HCT116 (cell line): ENCODE measurements around the gene SLC52A1. TPM values are rescaled to one million over a fixed set of nuclear protein-coding genes. Genes with fewer than 3 reads are reported as not detected.
A peak's percentile ranks its signal among the peaks of the same experiment; 100 is the strongest.

Experiments
- ATAC-seq: fragments of 200-7000 bp; cut with Tn5 transposase; 2 replicates; pipeline ENCODE4 v1.9.1; 2020; ENCODE audit warnings: mild to moderate bottlenecking, moderate library complexity
- BruUV-seq: library from RNA; stranded (reverse); fragments of 400-500 nt; replicated peaks from 2 replicates; lab custom pipeline; 2021; lab: Mats Ljungman, UMichigan
- CTCF ChIA-PET: fragments of 300-600 bp; sonication (Branson Sonifier 250); formaldehyde crosslinking; loops from one replicate; lab custom pipeline; 2021; ENCODE audit warnings: antibody characterized with exemption; lab: Charles Lee
- POLR2A ChIA-PET: fragments of 300-600, 350-600 bp; sonication (Branson Sonifier 250); formaldehyde crosslinking; loops from one replicate; lab custom pipeline; 2021; ENCODE audit warnings: antibody characterized with exemption; lab: Charles Lee
- RAD21 ChIA-PET, 2 experiments: fragments of 300-600 bp; sonication (Branson Sonifier 250); formaldehyde crosslinking; loops; one replicate each; lab custom pipeline; 2023; ENCODE audit warnings: low total read pairs in 2 of 2; ENCODE audit not compliant: uncharacterized antibody in 2 of 2, unreplicated experiment in 2 of 2, low non-redundant PET in 1 of 2; lab: Charles Lee
- DNase-seq: peaks from one replicate; pipeline ENCODE4 v3.0.0-alpha.2; 2010; ENCODE audit warnings: low read depth, low spot score
- H2AFZ ChIP-seq: fragments of 200-600 bp; shearing (Covaris generic), sonication (generic); 2 replicates; pipeline ENCODE4 v1.6.1; 2017; ENCODE audit warnings: low read depth, mixed run types, mixed read lengths, antibody characterized with exemption, low read length; ENCODE audit not compliant: poor library complexity, severe bottlenecking
- H3K27ac ChIP-seq: 2 replicates; pipeline ENCODE4 v1.5.1; 2012; ENCODE audit warnings: low read depth, low read length
- H3K27me3 ChIP-seq: fragments of 200-600 bp; sonication (generic); 2 replicates; pipeline ENCODE4 v1.6.1; 2016; ENCODE audit warnings: mixed run types, low read length, mixed read lengths; ENCODE audit not compliant: insufficient read depth
- H3K36me3 ChIP-seq, 2 experiments: fragments of 200-500 bp in 1 of 2; fragments of 200-600 bp in 1 of 2; sonication (Bioruptor generic) in 1 of 2; sonication (generic) in 1 of 2; 2 replicates each; pipeline versions ENCODE4 v1.5.1 to v1.6.1; 2014 to 2016; ENCODE audit warnings: low read length in 2 of 2, inconsistent platforms in 1 of 2, mixed read lengths in 1 of 2, mixed run types in 1 of 2; ENCODE audit not compliant: insufficient read depth in 2 of 2, control insufficient read depth in 1 of 2
- H3K4me1 ChIP-seq, 2 experiments: fragments of 200-600 bp in 1 of 2; sonication (generic) in 1 of 2; 2 replicates each; pipeline versions ENCODE4 v1.5.1 to v1.6.1; 2012 to 2017; ENCODE audit warnings: low read length in 2 of 2, inconsistent platforms in 1 of 2, mild to moderate bottlenecking in 1 of 2, mixed read lengths in 1 of 2, mixed run types in 1 of 2, moderate library complexity in 1 of 2; ENCODE audit not compliant: insufficient read depth in 2 of 2, control insufficient read depth in 1 of 2
- H3K4me2 ChIP-seq: fragments of 200-600 bp; sonication (generic); 2 replicates; pipeline ENCODE4 v1.6.1; 2017; ENCODE audit warnings: mixed run types, low read length, mixed read lengths
- H3K4me3 ChIP-seq, 2 experiments: fragments of 200-600 bp in 1 of 2; sonication (generic) in 1 of 2; replicated peaks in 1 of 2; 2 replicates each; pipeline ENCODE4 v1.5.1; 2011 to 2016; ENCODE audit warnings: low read length in 2 of 2, control low read depth in 1 of 2, low read depth in 1 of 2, mild to moderate bottlenecking in 1 of 2, mixed read lengths in 1 of 2, mixed run types in 1 of 2
- H3K79me2 ChIP-seq: fragments of 200-600 bp; sonication (generic); 2 replicates; pipeline ENCODE4 v1.6.1; 2017; ENCODE audit warnings: mild to moderate bottlenecking, mixed run types, low read length, moderate library complexity, mixed read lengths; ENCODE audit not compliant: insufficient read depth
- H3K9ac ChIP-seq: fragments of 200-600 bp; sonication (generic); 2 replicates; pipeline ENCODE4 v1.6.1; 2016; ENCODE audit warnings: low read length, mixed read lengths
- H3K9me2 ChIP-seq: fragments of 200-600 bp; sonication (generic), shearing (Covaris generic); 2 replicates; pipeline ENCODE4 v1.6.1; 2017; ENCODE audit warnings: mixed run types, mild to moderate bottlenecking, moderate library complexity; ENCODE audit not compliant: insufficient read depth
- H3K9me3 ChIP-seq, 2 experiments: fragments of 200-500 bp in 1 of 2; fragments of 200-600 bp in 1 of 2; sonication (Bioruptor generic) in 1 of 2; sonication (generic) in 1 of 2; 2 replicates each; pipeline ENCODE4 v1.6.1; 2014 to 2017; ENCODE audit warnings: low read length in 2 of 2, mixed read lengths in 2 of 2, inconsistent platforms in 1 of 2, low read depth in 1 of 2, mild to moderate bottlenecking in 1 of 2, mixed run types in 1 of 2, moderate library complexity in 1 of 2; ENCODE audit not compliant: control insufficient read depth in 1 of 2, insufficient read depth in 1 of 2
- H4K20me1 ChIP-seq: fragments of 200-600 bp; sonication (generic), shearing (Covaris generic); 2 replicates; pipeline ENCODE4 v1.6.1; 2017; ENCODE audit warnings: mixed run types, mild to moderate bottlenecking, moderate library complexity; ENCODE audit not compliant: insufficient read depth
- CBX3 ChIP-seq: IDR thresholded peaks from 2 replicates; pipeline ENCODE4 v1.6.1; 2012; ENCODE audit warnings: low read depth
- ELF1 ChIP-seq: IDR thresholded peaks from 2 replicates; pipeline ENCODE4 v1.6.1; 2012; ENCODE audit warnings: low read depth, borderline replicate concordance
- FOSL1 ChIP-seq: IDR thresholded peaks from 2 replicates; pipeline ENCODE4 v1.6.1; 2012; ENCODE audit warnings: low read depth
- MAX ChIP-seq: IDR thresholded peaks from 2 replicates; pipeline ENCODE4 v1.6.1; 2012
- POLR2A ChIP-seq: IDR thresholded peaks from 2 replicates; pipeline ENCODE4 v1.7.0; 2011; ENCODE audit warnings: borderline replicate concordance; ENCODE audit not compliant: insufficient read depth, insufficient read length; ENCODE audit errors: extremely low read depth
- POLR2AphosphoS5 ChIP-seq: IDR thresholded peaks from 2 replicates; pipeline ENCODE4 v1.6.1; 2011; ENCODE audit warnings: mild to moderate bottlenecking, low read depth, low read length, moderate library complexity
- REST ChIP-seq: IDR thresholded peaks from 2 replicates; pipeline ENCODE4 v1.6.1; 2012; ENCODE audit warnings: low read depth
- SIN3A ChIP-seq: IDR thresholded peaks from 2 replicates; pipeline ENCODE4 v1.6.1; 2012; ENCODE audit warnings: low read depth
- YY1 ChIP-seq: IDR thresholded peaks from 2 replicates; pipeline ENCODE4 v1.6.1; 2011; ENCODE audit warnings: low read length, low read depth, moderate library complexity, mild to moderate bottlenecking; ENCODE audit not compliant: insufficient replicate concordance; ENCODE audit errors: extremely low read depth
- ZFX ChIP-seq: fragments of 450-650 bp; IDR thresholded peaks from 2 replicates; pipeline ENCODE4 v1.6.1; 2017
- intact Hi-C: fragments of 100-400 bp; cut with micrococcal nuclease; formaldehyde crosslinking; loops from 2 replicates; pipeline ENCODE4 v1.10.0; 2022
- total RNA-seq: library from RNA; stranded (reverse); gene quantifications from one replicate; pipeline ENCODE4 v1.2.1, GENCODE V29; 2021; ENCODE audit not compliant: unreplicated experiment
- TF ChIP-seq, protein P1 (sequence below), 3 experiments: fragments of 200-600 bp in 1 of 3; sonication (generic) in 1 of 3; IDR thresholded peaks in 2 of 3; conservative IDR thresholded peaks in 1 of 3; 2 replicates each; pipeline ENCODE4 v1.5.1; 2012 to 2017; ENCODE audit warnings: low read depth in 2 of 3, low read length in 2 of 3, antibody characterized with exemption in 1 of 3, borderline replicate concordance in 1 of 3, control low read depth in 1 of 3, mild to moderate bottlenecking in 1 of 3, mixed read lengths in 1 of 3, mixed run types in 1 of 3, moderate library complexity in 1 of 3; ENCODE audit not compliant: insufficient read depth in 1 of 3

SLC52A1 gene
- total RNA-seq, 1 experiment from 2014 or later = not detected

GRCh38 chr17:5043524-5043923 is 8.3 kb upstream of the SLC52A1 start:
- 0 out of 4 replicates have a peak, but pooled peaks cover 0 to 5% of the 10 kb centered on the region in 2 experiments for H3K9me3 ChIP-seq
- intact Hi-C loops = no loop called here
- DNase-seq (no peak), ATAC-seq (no peak)
- no peaks in the 10 kb centered on the region for H4K20me1 ChIP-seq
- H3K4me1 ChIP-seq = peaks cover 0 to 6% of the 10 kb centered on the region in 2 experiments; a peak in 1 of 4 replicates
- BruUV-seq = no TSS peak
- H2AFZ ChIP-seq = no peak overlapping the region
- H3K4me3 ChIP-seq = no peak overlapping the region
- no peaks in the 10 kb centered on the region for H3K9me2 ChIP-seq
- TF ChIP-seq MAX = no peak
- TF ChIP-seq, protein P1, sequence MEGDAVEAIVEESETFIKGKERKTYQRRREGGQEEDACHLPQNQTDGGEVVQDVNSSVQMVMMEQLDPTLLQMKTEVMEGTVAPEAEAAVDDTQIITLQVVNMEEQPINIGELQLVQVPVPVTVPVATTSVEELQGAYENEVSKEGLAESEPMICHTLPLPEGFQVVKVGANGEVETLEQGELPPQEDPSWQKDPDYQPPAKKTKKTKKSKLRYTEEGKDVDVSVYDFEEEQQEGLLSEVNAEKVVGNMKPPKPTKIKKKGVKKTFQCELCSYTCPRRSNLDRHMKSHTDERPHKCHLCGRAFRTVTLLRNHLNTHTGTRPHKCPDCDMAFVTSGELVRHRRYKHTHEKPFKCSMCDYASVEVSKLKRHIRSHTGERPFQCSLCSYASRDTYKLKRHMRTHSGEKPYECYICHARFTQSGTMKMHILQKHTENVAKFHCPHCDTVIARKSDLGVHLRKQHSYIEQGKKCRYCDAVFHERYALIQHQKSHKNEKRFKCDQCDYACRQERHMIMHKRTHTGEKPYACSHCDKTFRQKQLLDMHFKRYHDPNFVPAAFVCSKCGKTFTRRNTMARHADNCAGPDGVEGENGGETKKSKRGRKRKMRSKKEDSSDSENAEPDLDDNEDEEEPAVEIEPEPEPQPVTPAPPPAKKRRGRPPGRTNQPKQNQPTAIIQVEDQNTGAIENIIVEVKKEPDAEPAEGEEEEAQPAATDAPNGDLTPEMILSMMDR (IDR thresholded peaks at IDR 0.05 in 2 of 3, conservative IDR thresholded peaks at IDR 0.05 in 1 of 3; ENCODE audit: borderline replicate concordance in 1 of 3, insufficient read depth in 1 of 3, low read depth in 2 of 3, low read length in 2 of 3) = peak in 1 of 3 experiments; percentile 13; a peak in 1 of 6 replicates
- RAD21 ChIA-PET = no interaction called here
- no peak overlapping the region for H3K9ac ChIP-seq
- H3K27me3 ChIP-seq = no peaks in the 10 kb centered on the region
- POLR2A ChIA-PET = no interaction called here
- H3K4me2 ChIP-seq = no peak overlapping the region
- CTCF ChIA-PET = no interaction called here
- H3K79me2 ChIP-seq = no peaks in the 10 kb centered on the region
- no peak overlapping the region for H3K27ac ChIP-seq
- H3K36me3 ChIP-seq = no peaks in the 10 kb centered on the region

DNA sequence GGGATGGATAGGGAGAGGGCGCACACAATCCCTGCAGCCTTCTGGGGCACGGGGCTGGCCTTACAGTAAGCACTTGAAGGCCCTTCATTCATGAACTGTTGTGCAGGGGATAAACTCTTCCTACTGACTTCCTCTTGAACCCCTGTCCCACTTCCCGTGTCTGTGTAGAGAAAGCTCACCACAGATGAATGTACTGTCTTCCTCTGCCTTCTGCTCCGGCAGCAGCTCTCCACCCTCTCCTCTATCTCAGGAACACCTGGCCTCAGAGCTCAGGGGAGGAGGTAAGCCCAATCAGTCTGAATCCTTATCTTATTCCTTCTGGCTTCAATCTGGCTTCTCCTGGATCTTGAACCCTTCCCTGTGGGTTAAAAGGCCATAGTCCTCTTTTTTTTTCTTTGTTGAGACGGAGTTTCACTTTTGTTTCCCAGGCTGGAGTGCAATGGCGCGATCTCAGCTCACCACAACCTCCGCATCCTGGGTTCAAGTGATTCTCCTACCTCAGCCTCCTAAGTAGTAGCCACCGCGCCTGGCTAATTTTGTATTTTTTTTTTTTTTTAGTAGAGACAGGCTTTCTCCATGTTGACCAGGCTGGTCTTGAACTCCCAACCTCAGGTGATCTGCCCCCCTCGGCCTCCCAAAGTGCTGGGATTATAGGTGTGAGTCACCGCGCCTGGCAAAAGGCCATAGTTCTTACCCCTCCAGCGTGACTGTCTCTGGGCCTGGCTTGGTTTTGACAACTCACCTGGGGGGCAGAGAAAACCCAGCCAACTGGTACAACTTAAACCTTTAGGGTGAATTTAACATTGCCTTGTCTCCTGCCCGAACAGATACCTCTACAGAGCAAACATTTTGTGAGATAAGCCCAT is 7.2 kb upstream of the SLC52A1 start:
- no TSS peak for BruUV-seq
- DNase-seq (no peak), ATAC-seq (no peak)
- Histone ChIP-seq H3K79me2 (no peaks in the 10 kb centered on the region), H3K9me3 (0 out of 4 replicates have a peak, but pooled peaks cover 0 to 5% of the 10 kb centered on the region in 2 experiments), H2AFZ (no peak overlapping the region), H3K27me3 (no peaks in the 10 kb centered on the region), H3K9ac (no peak overlapping the region), H3K4me3 (no peak overlapping the region), H3K4me2 (no peak overlapping the region), H3K27ac (no peak overlapping the region), H3K9me2 (no peaks in the 10 kb centered on the region), H3K4me1 (peaks cover 0 to 6% of the 10 kb centered on the region in 2 experiments; a peak in 1 of 4 replicates), H4K20me1 (no peaks in the 10 kb centered on the region), H3K36me3 (no peaks in the 10 kb centered on the region)
- intact Hi-C loops = no loop called here
- POLR2A ChIA-PET = no interaction called here
- RAD21 ChIA-PET = no interaction called here
- CTCF ChIA-PET = no interaction called here
- TF ChIP-seq ZFX = no peak
- no peak for TF ChIP-seq FOSL1
- no peak for TF ChIP-seq POLR2AphosphoS5
- no peak for TF ChIP-seq YY1
- TF ChIP-seq ELF1 = no peak
- no peak for TF ChIP-seq CBX3
- no peak for TF ChIP-seq POLR2A
- no peak for TF ChIP-seq REST
- no peak for TF ChIP-seq SIN3A
